Measurements from ENCODE around the gene TRMT6.

DNA sequence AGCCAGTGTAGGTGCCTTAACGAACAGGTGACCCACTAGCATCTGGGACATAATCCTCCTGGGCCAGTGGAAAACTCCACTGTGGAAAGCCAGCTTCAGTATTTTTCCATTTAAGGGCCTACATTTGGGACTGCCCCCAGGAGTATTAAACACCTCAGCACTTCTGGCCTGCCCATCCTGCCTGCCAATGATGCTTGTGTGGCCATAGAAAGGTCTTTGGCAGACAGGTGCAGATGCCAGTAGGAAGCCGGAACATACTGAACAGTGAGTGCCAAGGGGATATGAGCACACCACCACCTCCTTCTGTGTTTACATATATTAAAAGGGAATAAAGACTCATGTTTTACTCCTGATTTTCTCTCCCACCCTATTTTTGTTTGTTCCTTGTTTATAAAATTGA is 20.0 kb upstream of the TRMT6 start:
- TF ChIP-seq, protein P1, sequence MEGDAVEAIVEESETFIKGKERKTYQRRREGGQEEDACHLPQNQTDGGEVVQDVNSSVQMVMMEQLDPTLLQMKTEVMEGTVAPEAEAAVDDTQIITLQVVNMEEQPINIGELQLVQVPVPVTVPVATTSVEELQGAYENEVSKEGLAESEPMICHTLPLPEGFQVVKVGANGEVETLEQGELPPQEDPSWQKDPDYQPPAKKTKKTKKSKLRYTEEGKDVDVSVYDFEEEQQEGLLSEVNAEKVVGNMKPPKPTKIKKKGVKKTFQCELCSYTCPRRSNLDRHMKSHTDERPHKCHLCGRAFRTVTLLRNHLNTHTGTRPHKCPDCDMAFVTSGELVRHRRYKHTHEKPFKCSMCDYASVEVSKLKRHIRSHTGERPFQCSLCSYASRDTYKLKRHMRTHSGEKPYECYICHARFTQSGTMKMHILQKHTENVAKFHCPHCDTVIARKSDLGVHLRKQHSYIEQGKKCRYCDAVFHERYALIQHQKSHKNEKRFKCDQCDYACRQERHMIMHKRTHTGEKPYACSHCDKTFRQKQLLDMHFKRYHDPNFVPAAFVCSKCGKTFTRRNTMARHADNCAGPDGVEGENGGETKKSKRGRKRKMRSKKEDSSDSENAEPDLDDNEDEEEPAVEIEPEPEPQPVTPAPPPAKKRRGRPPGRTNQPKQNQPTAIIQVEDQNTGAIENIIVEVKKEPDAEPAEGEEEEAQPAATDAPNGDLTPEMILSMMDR (conservative IDR thresholded peaks at IDR 0.05): no peak
- no peak for TF ChIP-seq ZFX (IDR thresholded peaks at IDR 0.05)

Data from C4-2B (cell line).